Measurements from ENCODE around the gene ALKBH5.

DNA sequence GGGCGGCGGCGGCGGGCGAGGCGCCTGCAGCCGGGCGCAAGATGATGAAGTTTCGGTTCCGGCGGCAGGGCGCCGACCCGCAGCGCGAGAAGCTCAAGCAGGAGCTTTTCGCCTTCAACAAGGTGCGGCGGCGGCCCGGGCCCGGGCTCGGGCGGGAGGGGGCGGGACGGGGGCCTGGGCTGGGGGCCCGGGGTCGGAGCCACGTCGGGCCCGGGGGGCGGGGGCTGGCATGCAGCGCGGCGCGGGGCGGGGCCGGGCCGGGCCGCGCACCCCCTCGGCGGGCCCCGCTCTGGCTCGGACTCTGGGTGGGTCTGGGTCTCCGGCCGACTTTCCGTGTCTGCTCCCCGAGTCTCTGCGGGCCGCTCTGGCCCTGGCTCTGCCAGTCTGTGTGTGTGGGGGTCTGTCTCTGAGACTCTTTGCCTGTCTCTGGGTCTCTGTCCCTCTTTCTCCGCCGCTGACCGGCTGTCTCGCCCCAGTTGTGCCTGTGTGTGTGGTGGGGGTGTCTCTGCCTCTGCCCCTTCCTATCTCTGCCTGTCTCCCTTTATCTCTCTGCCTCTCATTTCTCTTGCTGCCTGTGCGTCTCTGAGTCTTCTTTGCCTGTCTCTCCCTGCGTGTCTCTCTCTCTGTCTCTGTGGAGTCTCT is 42.1 kb downstream of the ALKBH5 start:
- TF ChIP-seq ZNF510 (tag by site-specific recombination; IDR thresholded peaks at IDR 0.05; ENCODE audit: insufficient replicate concordance) (no peak), ZNF623 (tag by site-specific recombination; IDR thresholded peaks at IDR 0.05) (no peak; the same call in 1 of the 2 replicates), ZNF555 (tag by site-specific recombination; conservative IDR thresholded peaks at IDR 0.05) (no peak), GLI4 (tag by site-specific recombination; IDR thresholded peaks at IDR 0.05) (no peak), ZNF529 (tag by site-specific recombination; IDR thresholded peaks at IDR 0.05; ENCODE audit: insufficient replicate concordance) (no peak)
- TF ChIP-seq, protein P1, sequence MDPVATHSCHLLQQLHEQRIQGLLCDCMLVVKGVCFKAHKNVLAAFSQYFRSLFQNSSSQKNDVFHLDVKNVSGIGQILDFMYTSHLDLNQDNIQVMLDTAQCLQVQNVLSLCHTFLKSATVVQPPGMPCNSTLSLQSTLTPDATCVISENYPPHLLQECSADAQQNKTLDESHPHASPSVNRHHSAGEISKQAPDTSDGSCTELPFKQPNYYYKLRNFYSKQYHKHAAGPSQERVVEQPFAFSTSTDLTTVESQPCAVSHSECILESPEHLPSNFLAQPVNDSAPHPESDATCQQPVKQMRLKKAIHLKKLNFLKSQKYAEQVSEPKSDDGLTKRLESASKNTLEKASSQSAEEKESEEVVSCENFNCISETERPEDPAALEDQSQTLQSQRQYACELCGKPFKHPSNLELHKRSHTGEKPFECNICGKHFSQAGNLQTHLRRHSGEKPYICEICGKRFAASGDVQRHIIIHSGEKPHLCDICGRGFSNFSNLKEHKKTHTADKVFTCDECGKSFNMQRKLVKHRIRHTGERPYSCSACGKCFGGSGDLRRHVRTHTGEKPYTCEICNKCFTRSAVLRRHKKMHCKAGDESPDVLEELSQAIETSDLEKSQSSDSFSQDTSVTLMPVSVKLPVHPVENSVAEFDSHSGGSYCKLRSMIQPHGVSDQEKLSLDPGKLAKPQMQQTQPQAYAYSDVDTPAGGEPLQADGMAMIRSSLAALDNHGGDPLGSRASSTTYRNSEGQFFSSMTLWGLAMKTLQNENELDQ (tag by site-specific recombination; IDR thresholded peaks at IDR 0.05; ENCODE audit: low read depth) = no peak
- TF ChIP-seq, protein P2, sequence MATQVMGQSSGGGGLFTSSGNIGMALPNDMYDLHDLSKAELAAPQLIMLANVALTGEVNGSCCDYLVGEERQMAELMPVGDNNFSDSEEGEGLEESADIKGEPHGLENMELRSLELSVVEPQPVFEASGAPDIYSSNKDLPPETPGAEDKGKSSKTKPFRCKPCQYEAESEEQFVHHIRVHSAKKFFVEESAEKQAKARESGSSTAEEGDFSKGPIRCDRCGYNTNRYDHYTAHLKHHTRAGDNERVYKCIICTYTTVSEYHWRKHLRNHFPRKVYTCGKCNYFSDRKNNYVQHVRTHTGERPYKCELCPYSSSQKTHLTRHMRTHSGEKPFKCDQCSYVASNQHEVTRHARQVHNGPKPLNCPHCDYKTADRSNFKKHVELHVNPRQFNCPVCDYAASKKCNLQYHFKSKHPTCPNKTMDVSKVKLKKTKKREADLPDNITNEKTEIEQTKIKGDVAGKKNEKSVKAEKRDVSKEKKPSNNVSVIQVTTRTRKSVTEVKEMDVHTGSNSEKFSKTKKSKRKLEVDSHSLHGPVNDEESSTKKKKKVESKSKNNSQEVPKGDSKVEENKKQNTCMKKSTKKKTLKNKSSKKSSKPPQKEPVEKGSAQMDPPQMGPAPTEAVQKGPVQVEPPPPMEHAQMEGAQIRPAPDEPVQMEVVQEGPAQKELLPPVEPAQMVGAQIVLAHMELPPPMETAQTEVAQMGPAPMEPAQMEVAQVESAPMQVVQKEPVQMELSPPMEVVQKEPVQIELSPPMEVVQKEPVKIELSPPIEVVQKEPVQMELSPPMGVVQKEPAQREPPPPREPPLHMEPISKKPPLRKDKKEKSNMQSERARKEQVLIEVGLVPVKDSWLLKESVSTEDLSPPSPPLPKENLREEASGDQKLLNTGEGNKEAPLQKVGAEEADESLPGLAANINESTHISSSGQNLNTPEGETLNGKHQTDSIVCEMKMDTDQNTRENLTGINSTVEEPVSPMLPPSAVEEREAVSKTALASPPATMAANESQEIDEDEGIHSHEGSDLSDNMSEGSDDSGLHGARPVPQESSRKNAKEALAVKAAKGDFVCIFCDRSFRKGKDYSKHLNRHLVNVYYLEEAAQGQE (tag by site-specific recombination; IDR thresholded peaks at IDR 0.05) = no peak

All from HEK293 (cell line).